HCT116 (cell line): ENCODE measurements around the gene IL18RAP. TPM values are rescaled to one million over a fixed set of nuclear protein-coding genes. Genes with fewer than 3 reads are reported as not detected.

Experiments
- ATAC-seq: fragments of 200-7000 bp; cut with Tn5 transposase; 2 replicates; pipeline ENCODE4 v1.9.1; 2020; ENCODE audit warnings: mild to moderate bottlenecking, moderate library complexity
- BruUV-seq: library from RNA; stranded (reverse); fragments of 400-500 nt; replicated peaks from 2 replicates; lab custom pipeline; 2021; lab: Mats Ljungman, UMichigan
- CTCF ChIA-PET: fragments of 300-600 bp; sonication (Branson Sonifier 250); formaldehyde crosslinking; loops from one replicate; lab custom pipeline; 2021; ENCODE audit warnings: antibody characterized with exemption; lab: Charles Lee
- POLR2A ChIA-PET: fragments of 300-600, 350-600 bp; sonication (Branson Sonifier 250); formaldehyde crosslinking; loops from one replicate; lab custom pipeline; 2021; ENCODE audit warnings: antibody characterized with exemption; lab: Charles Lee
- RAD21 ChIA-PET, 2 experiments: fragments of 300-600 bp; sonication (Branson Sonifier 250); formaldehyde crosslinking; loops; one replicate each; lab custom pipeline; 2023; ENCODE audit warnings: low total read pairs in 2 of 2; ENCODE audit not compliant: uncharacterized antibody in 2 of 2, unreplicated experiment in 2 of 2, low non-redundant PET in 1 of 2; lab: Charles Lee
- DNase-seq: peaks from one replicate; pipeline ENCODE4 v3.0.0-alpha.2; 2010; ENCODE audit warnings: low read depth, low spot score
- H2AFZ ChIP-seq: fragments of 200-600 bp; shearing (Covaris generic), sonication (generic); 2 replicates; pipeline ENCODE4 v1.6.1; 2017; ENCODE audit warnings: low read depth, mixed run types, mixed read lengths, antibody characterized with exemption, low read length; ENCODE audit not compliant: poor library complexity, severe bottlenecking
- H3K27ac ChIP-seq: 2 replicates; pipeline ENCODE4 v1.5.1; 2012; ENCODE audit warnings: low read depth, low read length
- H3K27me3 ChIP-seq: fragments of 200-600 bp; sonication (generic); 2 replicates; pipeline ENCODE4 v1.6.1; 2016; ENCODE audit warnings: mixed run types, low read length, mixed read lengths; ENCODE audit not compliant: insufficient read depth
- H3K36me3 ChIP-seq, 2 experiments: fragments of 200-500 bp in 1 of 2; fragments of 200-600 bp in 1 of 2; sonication (Bioruptor generic) in 1 of 2; sonication (generic) in 1 of 2; 2 replicates each; pipeline versions ENCODE4 v1.5.1 to v1.6.1; 2014 to 2016; ENCODE audit warnings: low read length in 2 of 2, inconsistent platforms in 1 of 2, mixed read lengths in 1 of 2, mixed run types in 1 of 2; ENCODE audit not compliant: insufficient read depth in 2 of 2, control insufficient read depth in 1 of 2
- H3K4me1 ChIP-seq, 2 experiments: fragments of 200-600 bp in 1 of 2; sonication (generic) in 1 of 2; 2 replicates each; pipeline versions ENCODE4 v1.5.1 to v1.6.1; 2012 to 2017; ENCODE audit warnings: low read length in 2 of 2, inconsistent platforms in 1 of 2, mild to moderate bottlenecking in 1 of 2, mixed read lengths in 1 of 2, mixed run types in 1 of 2, moderate library complexity in 1 of 2; ENCODE audit not compliant: insufficient read depth in 2 of 2, control insufficient read depth in 1 of 2
- H3K4me2 ChIP-seq: fragments of 200-600 bp; sonication (generic); 2 replicates; pipeline ENCODE4 v1.6.1; 2017; ENCODE audit warnings: mixed run types, low read length, mixed read lengths
- H3K4me3 ChIP-seq, 2 experiments: fragments of 200-600 bp in 1 of 2; sonication (generic) in 1 of 2; replicated peaks in 1 of 2; 2 replicates each; pipeline ENCODE4 v1.5.1; 2011 to 2016; ENCODE audit warnings: low read length in 2 of 2, control low read depth in 1 of 2, low read depth in 1 of 2, mild to moderate bottlenecking in 1 of 2, mixed read lengths in 1 of 2, mixed run types in 1 of 2
- H3K79me2 ChIP-seq: fragments of 200-600 bp; sonication (generic); 2 replicates; pipeline ENCODE4 v1.6.1; 2017; ENCODE audit warnings: mild to moderate bottlenecking, mixed run types, low read length, moderate library complexity, mixed read lengths; ENCODE audit not compliant: insufficient read depth
- H3K9ac ChIP-seq: fragments of 200-600 bp; sonication (generic); 2 replicates; pipeline ENCODE4 v1.6.1; 2016; ENCODE audit warnings: low read length, mixed read lengths
- H3K9me2 ChIP-seq: fragments of 200-600 bp; sonication (generic), shearing (Covaris generic); 2 replicates; pipeline ENCODE4 v1.6.1; 2017; ENCODE audit warnings: mixed run types, mild to moderate bottlenecking, moderate library complexity; ENCODE audit not compliant: insufficient read depth
- H3K9me3 ChIP-seq, 2 experiments: fragments of 200-500 bp in 1 of 2; fragments of 200-600 bp in 1 of 2; sonication (Bioruptor generic) in 1 of 2; sonication (generic) in 1 of 2; 2 replicates each; pipeline ENCODE4 v1.6.1; 2014 to 2017; ENCODE audit warnings: low read length in 2 of 2, mixed read lengths in 2 of 2, inconsistent platforms in 1 of 2, low read depth in 1 of 2, mild to moderate bottlenecking in 1 of 2, mixed run types in 1 of 2, moderate library complexity in 1 of 2; ENCODE audit not compliant: control insufficient read depth in 1 of 2, insufficient read depth in 1 of 2
- H4K20me1 ChIP-seq: fragments of 200-600 bp; sonication (generic), shearing (Covaris generic); 2 replicates; pipeline ENCODE4 v1.6.1; 2017; ENCODE audit warnings: mixed run types, mild to moderate bottlenecking, moderate library complexity; ENCODE audit not compliant: insufficient read depth
- ELF1 ChIP-seq: IDR thresholded peaks from 2 replicates; pipeline ENCODE4 v1.6.1; 2012; ENCODE audit warnings: low read depth, borderline replicate concordance
- EZH2 ChIP-seq: fragments of 200-600 bp; sonication (generic); IDR thresholded peaks from 2 replicates; pipeline ENCODE4 v1.6.1; 2017; ENCODE audit warnings: antibody characterized with exemption, mixed run types
- EZH2phosphoT487 ChIP-seq: fragments of 200-600 bp; IDR thresholded peaks from 2 replicates; pipeline ENCODE4 v1.6.1; 2018; ENCODE audit warnings: antibody characterized with exemption, borderline replicate concordance
- FOSL1 ChIP-seq: IDR thresholded peaks from 2 replicates; pipeline ENCODE4 v1.6.1; 2012; ENCODE audit warnings: low read depth
- MAX ChIP-seq: IDR thresholded peaks from 2 replicates; pipeline ENCODE4 v1.6.1; 2012
- POLR2A ChIP-seq: IDR thresholded peaks from 2 replicates; pipeline ENCODE4 v1.7.0; 2011; ENCODE audit warnings: borderline replicate concordance; ENCODE audit not compliant: insufficient read depth, insufficient read length; ENCODE audit errors: extremely low read depth
- RAD21 ChIP-seq: IDR thresholded peaks from 2 replicates; pipeline ENCODE4 v1.6.1; 2012; ENCODE audit warnings: low read depth, mild to moderate bottlenecking
- SIN3A ChIP-seq: IDR thresholded peaks from 2 replicates; pipeline ENCODE4 v1.6.1; 2012; ENCODE audit warnings: low read depth
- SP1 ChIP-seq: IDR thresholded peaks from 2 replicates; pipeline ENCODE4 v1.6.1; 2012; ENCODE audit warnings: low read depth
- SRF ChIP-seq: IDR thresholded peaks from 2 replicates; pipeline ENCODE4 v1.6.1; 2012; ENCODE audit warnings: low read depth
- TCF7L2 ChIP-seq: IDR thresholded peaks from 2 replicates; pipeline ENCODE4 v1.7.0; 2011; ENCODE audit warnings: borderline replicate concordance, inconsistent platforms; ENCODE audit not compliant: insufficient read depth, insufficient read length; ENCODE audit errors: extremely low read depth
- ZNF274 ChIP-seq: fragments of 200-500 bp; sonication (Bioruptor generic); IDR thresholded peaks from 2 replicates; pipeline ENCODE4 v1.6.1; 2014; ENCODE audit warnings: mild to moderate bottlenecking, low read depth, low read length, inconsistent platforms
- intact Hi-C: fragments of 100-400 bp; cut with micrococcal nuclease; formaldehyde crosslinking; loops from 2 replicates; pipeline ENCODE4 v1.10.0; 2022
- total RNA-seq: library from RNA; stranded (reverse); gene quantifications from one replicate; pipeline ENCODE4 v1.2.1, GENCODE V29; 2021; ENCODE audit not compliant: unreplicated experiment
- TF ChIP-seq, protein P1 (sequence below): IDR thresholded peaks from 2 replicates; pipeline ENCODE4 v1.6.1; 2012

Gene IL18RAP
- total RNA-seq, 1 experiment from 2014 or later = not detected

DNA sequence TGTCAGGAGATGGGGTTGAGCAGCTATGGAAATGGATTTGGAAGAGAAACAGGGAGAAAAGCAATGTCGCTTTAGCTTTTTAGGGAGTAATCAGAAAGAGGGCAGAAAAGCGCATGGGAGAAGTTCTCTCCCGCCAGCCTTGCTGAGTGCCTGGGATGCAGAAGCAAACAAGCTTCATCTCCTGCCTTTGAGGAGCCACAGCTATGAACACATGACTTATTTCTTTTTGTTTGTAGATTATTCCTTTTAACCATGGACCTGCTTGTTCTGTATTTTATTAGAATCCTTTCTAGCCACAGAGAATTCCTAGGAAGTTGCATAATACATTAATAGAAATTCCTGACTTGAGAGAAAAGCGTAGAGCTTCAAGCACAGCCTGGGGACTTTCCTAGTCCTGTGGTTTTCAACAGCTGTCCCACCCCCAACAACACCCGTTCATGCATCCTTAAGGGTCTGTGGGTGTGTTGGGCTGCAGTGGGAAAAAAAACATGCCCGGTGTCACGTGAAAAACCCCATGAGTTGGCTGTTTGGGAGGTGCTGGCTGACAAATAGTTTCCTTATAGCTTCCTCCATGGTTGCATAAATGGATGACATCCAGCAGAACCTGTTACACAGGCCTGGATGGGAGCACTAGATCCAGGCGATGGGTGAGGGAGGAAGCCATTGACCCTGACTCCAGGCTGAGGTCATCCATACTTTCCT, 65.0 kb downstream of the IL18RAP start:
- H3K27me3 ChIP-seq = peaks cover 8% of the 10 kb centered on the region; the same call in 1 of the 2 replicates
- no peaks in the 10 kb centered on the region for H3K9me2 ChIP-seq
- H3K4me3 ChIP-seq = no peak overlapping the region
- H3K79me2 ChIP-seq = no peaks in the 10 kb centered on the region
- no peak overlapping the region for H3K4me2 ChIP-seq
- no peak overlapping the region for H2AFZ ChIP-seq
- DNase-seq = no peak
- H3K9me3 ChIP-seq = no peaks in the 10 kb centered on the region
- no peak overlapping the region for H3K27ac ChIP-seq
- intact Hi-C loops = no loop called here
- RAD21 ChIA-PET = no interaction called here
- no peaks in the 10 kb centered on the region for H4K20me1 ChIP-seq
- POLR2A ChIA-PET = no interaction called here
- CTCF ChIA-PET = interaction anchor here (2.8 kb wide), 1 partner anchor 15 kb away, joined by 14 read pairs; the partner anchor contains the start of gene SLC9A4
- no peaks in the 10 kb centered on the region; a peak in 1 of 4 replicates for H3K4me1 ChIP-seq
- H3K9ac ChIP-seq = no peak overlapping the region
- no peak for ATAC-seq
- BruUV-seq = no TSS peak
- no peak for TF ChIP-seq FOSL1
- no peak for TF ChIP-seq MAX
- no peak for TF ChIP-seq TCF7L2
- no peak for TF ChIP-seq SRF
- H3K36me3 ChIP-seq = no peaks in the 10 kb centered on the region

DNA sequence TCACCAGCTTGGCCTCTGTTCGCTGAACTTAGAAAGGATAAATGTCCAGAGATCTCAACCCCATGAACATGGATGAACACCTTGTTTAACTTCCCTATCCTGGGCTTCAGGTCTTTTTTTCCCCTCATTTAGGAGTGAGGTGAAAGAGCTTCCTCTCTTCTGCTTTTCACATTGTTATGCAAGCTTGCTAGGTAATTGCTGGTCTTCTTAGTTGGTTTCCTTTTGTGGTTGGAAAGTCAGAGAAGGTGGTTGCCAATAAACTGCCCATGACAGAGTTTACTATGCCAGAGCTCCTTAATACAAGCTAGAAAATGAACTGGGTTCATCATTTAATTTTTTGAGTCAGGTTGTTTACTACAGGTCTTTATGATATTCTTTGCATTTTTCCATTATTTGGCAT, 66.7 kb downstream of the IL18RAP start:
- H3K9me3 ChIP-seq = no peaks in the 10 kb centered on the region
- intact Hi-C loops = no loop called here
- H3K4me2 ChIP-seq = no peak overlapping the region
- no peaks in the 10 kb centered on the region for H3K9me2 ChIP-seq
- no peaks in the 10 kb centered on the region for H3K36me3 ChIP-seq
- POLR2A ChIA-PET = no interaction called here
- no peak overlapping the region for H2AFZ ChIP-seq
- no peak for DNase-seq
- H3K79me2 ChIP-seq = no peaks in the 10 kb centered on the region
- RAD21 ChIA-PET = no interaction called here
- CTCF ChIA-PET = interaction anchor here (2.8 kb wide), 1 partner anchor 17 kb away, joined by 14 read pairs; the partner anchor contains the start of gene SLC9A4
- H3K27ac ChIP-seq = no peak overlapping the region
- no peak overlapping the region for H3K9ac ChIP-seq
- TF ChIP-seq EZH2phosphoT487 (no peak), SP1 (no peak), SIN3A (no peak), ZNF274 (no peak), EZH2 (no peak), FOSL1 (no peak), POLR2A (no peak), ELF1 (no peak), TCF7L2 (no peak), RAD21 (no peak)
- TF ChIP-seq, protein P1, sequence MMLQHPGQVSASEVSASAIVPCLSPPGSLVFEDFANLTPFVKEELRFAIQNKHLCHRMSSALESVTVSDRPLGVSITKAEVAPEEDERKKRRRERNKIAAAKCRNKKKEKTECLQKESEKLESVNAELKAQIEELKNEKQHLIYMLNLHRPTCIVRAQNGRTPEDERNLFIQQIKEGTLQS = no peak
- no TSS peak for BruUV-seq
- H4K20me1 ChIP-seq = no peaks in the 10 kb centered on the region
- no peaks in the 10 kb centered on the region; a peak in 1 of 4 replicates for H3K4me1 ChIP-seq
- peaks cover 8% of the 10 kb centered on the region; the same call in 1 of the 2 replicates for H3K27me3 ChIP-seq
- no peak for ATAC-seq
- no peak overlapping the region for H3K4me3 ChIP-seq
